HL-60 (cell line): ENCODE measurements around the gene NOS1AP.

Experiments
- DNase-seq, 2 experiments: peaks; one replicate each; pipeline ENCODE4 v3.0.0-alpha.2; 2010 to 2020; ENCODE audit warnings: low read depth in 1 of 2, low spot score in 1 of 2
- H3K27ac ChIP-seq: fragments of 250-450 bp; sonication (Bioruptor Pico); replicated peaks from 2 replicates; pipeline ENCODE4 v1.5.1; 2020; ENCODE audit warnings: mild to moderate bottlenecking, moderate library complexity
- H3K27me3 ChIP-seq: fragments of 250-450 bp; sonication (Bioruptor Pico); 2 replicates; pipeline ENCODE4 v1.5.1; 2021; ENCODE audit warnings: mild to moderate bottlenecking, moderate library complexity; ENCODE audit not compliant: insufficient read depth, poor library complexity, severe bottlenecking
- H3K4me3 ChIP-seq: replicated peaks from 2 replicates; pipeline ENCODE4 v1.5.1; 2011; ENCODE audit warnings: mild to moderate bottlenecking, control low read depth, low read length; ENCODE audit not compliant: insufficient read depth
- CTCF ChIP-seq: IDR thresholded peaks from one replicate; pipeline ENCODE4 v1.5.1; 2011; ENCODE audit warnings: low read length, control low read depth, inconsistent platforms; ENCODE audit not compliant: insufficient read depth
- GABPA ChIP-seq: IDR thresholded peaks from 2 replicates; pipeline ENCODE4 v1.6.1; 2012; ENCODE audit warnings: low read depth
- POLR2AphosphoS5 ChIP-seq: IDR thresholded peaks from 2 replicates; pipeline ENCODE4 v1.6.1; 2012; ENCODE audit warnings: low read depth
- SPI1 ChIP-seq: IDR thresholded peaks from 2 replicates; pipeline ENCODE4 v1.6.1; 2012; ENCODE audit warnings: low read depth, mild to moderate bottlenecking, borderline replicate concordance
- TF ChIP-seq, protein P1 (sequence below): IDR thresholded peaks from 2 replicates; pipeline ENCODE4 v1.6.1; 2012; ENCODE audit warnings: low read depth; ENCODE audit not compliant: insufficient replicate concordance

The NOS1AP gene

DNA sequence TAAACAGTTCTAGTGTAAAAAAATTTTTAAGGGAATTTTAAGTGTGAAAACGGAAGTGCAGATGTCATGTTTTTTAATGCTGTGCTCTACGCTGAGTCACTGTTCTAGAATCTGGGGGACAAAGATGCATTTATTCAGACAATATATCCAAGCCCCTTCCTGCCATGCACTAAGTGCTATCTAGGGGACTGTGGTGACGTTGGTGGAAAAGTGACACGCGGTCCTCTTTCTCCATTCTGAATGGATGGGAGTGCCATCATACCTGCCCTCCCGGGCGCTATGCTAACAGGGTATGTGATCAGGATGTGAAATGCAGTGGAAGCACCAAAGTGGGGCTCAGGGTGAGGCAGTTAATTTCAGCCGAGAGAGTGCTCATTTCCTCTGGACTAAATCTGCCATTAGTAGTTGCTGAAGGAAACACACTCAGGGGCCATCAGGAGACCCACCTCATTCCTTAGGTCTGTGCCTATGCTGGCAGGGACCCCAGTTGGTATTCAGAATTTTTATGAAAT is 318.6 kb downstream of the NOS1AP start:
- no peak for DNase-seq
- Histone ChIP-seq H3K27ac (no peak overlapping the region), H3K4me3 (no peak overlapping the region), H3K27me3 (no peaks in the 10 kb centered on the region)
- TF ChIP-seq POLR2AphosphoS5, result no peak
- TF ChIP-seq GABPA, result no peak
- no peak for TF ChIP-seq SPI1
- TF ChIP-seq, protein P1, sequence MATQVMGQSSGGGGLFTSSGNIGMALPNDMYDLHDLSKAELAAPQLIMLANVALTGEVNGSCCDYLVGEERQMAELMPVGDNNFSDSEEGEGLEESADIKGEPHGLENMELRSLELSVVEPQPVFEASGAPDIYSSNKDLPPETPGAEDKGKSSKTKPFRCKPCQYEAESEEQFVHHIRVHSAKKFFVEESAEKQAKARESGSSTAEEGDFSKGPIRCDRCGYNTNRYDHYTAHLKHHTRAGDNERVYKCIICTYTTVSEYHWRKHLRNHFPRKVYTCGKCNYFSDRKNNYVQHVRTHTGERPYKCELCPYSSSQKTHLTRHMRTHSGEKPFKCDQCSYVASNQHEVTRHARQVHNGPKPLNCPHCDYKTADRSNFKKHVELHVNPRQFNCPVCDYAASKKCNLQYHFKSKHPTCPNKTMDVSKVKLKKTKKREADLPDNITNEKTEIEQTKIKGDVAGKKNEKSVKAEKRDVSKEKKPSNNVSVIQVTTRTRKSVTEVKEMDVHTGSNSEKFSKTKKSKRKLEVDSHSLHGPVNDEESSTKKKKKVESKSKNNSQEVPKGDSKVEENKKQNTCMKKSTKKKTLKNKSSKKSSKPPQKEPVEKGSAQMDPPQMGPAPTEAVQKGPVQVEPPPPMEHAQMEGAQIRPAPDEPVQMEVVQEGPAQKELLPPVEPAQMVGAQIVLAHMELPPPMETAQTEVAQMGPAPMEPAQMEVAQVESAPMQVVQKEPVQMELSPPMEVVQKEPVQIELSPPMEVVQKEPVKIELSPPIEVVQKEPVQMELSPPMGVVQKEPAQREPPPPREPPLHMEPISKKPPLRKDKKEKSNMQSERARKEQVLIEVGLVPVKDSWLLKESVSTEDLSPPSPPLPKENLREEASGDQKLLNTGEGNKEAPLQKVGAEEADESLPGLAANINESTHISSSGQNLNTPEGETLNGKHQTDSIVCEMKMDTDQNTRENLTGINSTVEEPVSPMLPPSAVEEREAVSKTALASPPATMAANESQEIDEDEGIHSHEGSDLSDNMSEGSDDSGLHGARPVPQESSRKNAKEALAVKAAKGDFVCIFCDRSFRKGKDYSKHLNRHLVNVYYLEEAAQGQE, result no peak
- no peak for TF ChIP-seq CTCF

- Histone ChIP-seq H3K4me3 (no peak overlapping the region), H3K27ac (no peak overlapping the region), H3K27me3 (no peaks in the 10 kb centered on the region)
- TF ChIP-seq POLR2AphosphoS5 (no peak), CTCF (no peak), GABPA (no peak), SPI1 (no peak)
- TF ChIP-seq, protein P1, result no peak
- DNase-seq, result no peak
Measured at GRCh38 chr1:162388615-162389014, 319.1 kb downstream of the NOS1AP start.

- no peak overlapping the region for H3K4me3 ChIP-seq
- TF ChIP-seq, protein P1, result no peak
- peak; percentile 43; the same call in 1 of the 2 replicates for TF ChIP-seq POLR2AphosphoS5
- H3K27me3 ChIP-seq, result no peaks in the 10 kb centered on the region
- no peak overlapping the region for H3K27ac ChIP-seq
- peak; percentile 17 to 25 for DNase-seq
Measured at GRCh38 chr1:162389021-162389818, 319.7 kb downstream of the NOS1AP start.
